Measurements from ENCODE around the gene SCGB1C1.

The SCGB1C1 gene

DNA sequence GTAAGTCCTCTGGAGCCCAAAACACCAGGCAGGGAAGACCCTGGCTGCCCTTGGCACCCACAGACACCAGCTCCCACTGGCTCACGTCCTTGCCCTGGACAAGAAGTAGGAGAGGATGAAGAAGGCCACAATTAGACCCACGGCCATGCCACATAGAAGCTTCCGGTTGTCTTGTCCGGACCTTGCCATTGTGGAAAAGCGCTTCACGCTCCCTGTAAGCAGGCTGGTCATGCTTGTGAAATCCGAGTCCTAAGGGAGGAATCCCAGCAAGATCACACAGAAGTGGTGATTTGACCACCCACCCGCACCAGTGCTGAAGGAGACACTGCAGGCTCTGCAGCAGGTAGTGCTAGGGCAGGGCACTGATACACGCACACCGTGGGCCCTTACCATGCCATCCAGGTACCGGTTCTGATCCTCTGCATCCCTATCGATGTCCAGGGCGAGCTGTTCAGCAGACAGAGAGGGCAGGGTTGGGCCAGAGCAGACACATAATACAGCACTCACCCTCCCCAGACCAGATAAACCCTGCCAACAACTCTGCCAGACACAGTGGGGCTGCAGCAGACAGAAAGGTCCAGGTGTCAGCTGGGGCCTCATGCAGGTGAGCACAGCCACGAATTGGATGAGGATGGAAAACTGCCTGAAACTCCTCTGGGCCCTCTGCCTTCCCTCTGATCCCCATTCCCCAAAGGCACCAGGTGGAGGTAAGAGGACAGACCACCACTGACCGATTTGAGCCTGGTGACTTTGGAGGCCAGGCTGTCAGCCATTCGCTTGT is 12.5 kb downstream of the SCGB1C1 start:
- no peak for DNase-seq

DNA sequence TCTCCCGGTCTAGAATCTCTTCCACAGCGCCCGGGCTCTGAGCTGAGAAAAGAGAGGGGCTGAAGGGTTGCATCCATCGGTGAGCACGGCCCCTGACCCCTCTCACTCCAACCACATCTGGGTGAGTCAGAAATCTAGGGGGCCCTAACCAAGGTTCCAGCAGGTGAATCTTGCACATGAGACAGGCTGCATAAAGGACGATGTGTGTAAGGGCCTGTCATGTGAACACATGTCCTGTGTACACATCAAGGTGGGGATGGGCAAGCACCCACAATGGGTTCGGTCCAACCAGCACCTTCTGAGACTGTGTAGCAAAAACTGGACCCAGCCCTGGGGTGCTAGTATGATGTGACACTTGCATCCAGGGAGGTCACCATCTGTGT is 13.1 kb downstream of the SCGB1C1 start:
- DNase-seq: no peak

DNA sequence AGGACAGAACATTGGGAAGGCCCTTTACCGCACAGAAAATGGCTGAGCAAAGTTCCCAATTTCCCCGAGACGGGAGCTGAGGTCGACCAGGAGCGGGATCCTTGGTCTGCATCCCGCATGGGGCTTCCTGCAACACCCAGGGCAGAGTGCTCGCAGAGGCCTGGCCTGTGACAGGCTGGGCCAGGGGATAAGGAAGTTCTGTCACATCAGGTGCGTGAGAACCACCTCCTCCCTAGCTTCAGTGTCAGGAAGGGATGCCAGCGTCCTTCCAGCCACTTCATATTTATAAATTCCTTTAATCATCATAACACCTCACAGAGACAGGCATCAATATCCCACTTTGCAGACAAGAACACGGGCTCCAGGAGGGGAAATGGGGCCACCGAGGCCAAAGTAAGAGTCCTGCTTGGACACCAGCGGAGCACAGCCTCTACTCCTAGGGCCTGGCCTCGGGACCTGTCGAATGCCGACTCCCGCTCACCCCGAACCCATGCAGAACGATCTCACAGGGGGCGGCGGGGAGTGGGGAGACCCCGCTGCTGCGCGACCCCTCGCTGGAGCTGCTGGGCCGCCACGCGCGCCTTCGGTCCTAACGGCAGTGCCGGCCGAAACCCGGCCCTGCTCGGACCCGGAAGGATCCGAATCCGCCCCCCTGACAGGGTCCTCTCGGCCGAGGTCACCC is 13.8 kb downstream of the SCGB1C1 start:
- no peak for DNase-seq

DNA sequence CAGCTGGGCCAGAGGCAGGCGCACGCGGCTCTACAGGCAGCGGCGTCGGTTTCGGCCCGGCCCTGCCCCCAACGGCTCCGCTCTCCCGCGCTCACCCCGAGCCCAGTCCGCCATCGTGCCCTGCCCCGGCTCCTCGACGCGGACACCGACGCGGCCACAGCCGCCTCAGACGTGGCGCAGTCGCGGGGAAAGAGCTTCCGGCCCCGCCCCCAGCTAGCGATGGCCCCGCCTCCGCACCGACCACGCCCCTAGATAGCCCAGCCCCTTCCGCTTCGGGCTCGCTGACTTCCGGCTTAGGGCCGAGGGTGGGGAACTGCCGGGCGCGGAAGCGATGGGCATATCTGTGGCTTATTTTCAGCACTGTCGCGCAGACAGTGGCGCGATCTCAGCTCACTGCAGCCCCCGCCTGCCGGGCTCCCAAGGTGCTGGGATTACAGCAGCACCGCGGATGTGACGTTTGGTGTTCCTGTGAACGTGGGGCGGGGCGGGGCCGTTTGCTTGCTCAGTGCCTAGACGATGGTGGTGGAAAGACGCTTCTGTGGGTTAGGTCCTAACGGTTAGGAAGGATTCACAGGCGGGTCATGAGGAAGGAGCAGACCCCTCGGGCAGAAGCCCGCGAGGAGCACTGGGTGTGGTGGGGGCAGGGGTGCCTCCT is 14.5 kb downstream of the SCGB1C1 start, which contains the start of the genes BET1L and RIC8A:
BET1L (minus strand) TSS at position 192 of the 655 bp plus-strand sequence; CDS start at position 114, 78 bp downstream.
RIC8A (plus strand) TSS at position 501 of the 655 bp plus-strand sequence. CDS start 1,147 bp downstream, outside the sequence.
- peak; percentile 98 for DNase-seq

DNA sequence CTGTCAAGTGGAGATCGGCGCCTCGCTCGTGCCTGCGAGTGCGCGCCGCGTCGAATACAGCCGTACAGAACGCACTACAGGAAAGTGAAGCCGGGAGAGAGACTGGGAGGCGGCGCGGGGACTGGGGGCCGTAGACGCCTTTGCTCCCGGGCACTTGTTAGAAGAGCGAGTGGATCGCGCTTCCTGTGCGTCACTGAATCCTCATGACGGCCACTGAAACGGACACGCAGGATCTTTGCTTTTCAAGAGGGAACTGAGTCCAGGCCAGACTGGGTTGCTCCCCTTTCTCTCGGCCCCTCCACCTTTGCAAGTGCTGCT is 14.9 kb downstream of the SCGB1C1 start:
- no peak for DNase-seq

DNA sequence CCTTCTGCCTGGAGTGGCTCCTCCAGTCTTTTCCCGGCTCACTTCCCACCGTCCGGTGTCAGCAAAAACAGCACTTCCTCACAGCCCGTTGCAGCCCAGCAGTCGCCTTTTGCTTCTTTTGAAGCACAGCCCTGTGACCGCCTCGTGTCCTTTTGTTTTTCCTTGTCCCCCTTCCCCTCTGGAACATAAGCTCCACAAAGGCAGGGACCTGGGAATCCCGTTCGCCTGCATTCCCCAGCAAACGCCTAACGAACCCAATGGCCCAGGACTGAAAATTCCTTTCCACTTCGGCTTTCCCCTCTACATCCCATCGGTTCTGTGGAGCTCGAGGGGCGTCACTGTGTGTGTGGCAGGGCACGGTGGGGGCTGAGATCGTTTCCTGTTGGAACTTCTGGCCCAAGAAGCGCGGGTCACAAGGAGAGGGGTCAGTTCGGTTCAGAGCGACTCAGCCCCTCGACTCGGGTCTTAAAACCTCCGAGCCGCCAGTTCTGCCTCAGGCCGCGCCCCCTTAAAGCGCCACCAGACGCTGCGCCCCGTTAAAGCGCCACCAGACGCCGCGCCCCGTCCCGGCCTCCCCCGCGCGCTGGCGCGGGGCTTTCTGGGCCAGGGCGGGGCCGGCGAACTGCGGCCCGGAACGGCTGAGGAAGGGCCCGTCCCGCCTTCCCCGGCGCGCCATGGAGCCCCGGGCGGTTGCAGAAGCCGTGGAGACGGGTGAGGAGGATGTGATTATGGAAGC is 15.5 kb downstream of the SCGB1C1 start:
- peak; percentile 78 for DNase-seq

DNA sequence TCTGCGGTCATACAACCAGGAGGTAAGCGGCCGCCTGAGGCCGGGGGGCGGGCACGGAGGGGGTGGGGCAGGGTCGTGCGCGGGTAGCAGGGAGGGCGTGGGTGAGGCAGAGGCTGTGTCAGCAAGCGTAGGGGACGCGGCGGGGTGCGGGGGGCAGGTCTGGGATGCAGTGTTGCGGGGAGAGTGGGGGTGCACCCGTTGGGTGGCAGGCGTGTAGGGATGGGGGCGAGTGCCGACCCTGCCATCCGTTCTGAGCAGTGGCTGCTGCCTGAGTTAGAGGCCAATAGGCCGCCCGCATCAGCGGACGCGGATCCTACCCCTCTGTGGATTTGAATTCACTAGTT is 16.0 kb downstream of the SCGB1C1 start:
- DNase-seq: no peak

DNA sequence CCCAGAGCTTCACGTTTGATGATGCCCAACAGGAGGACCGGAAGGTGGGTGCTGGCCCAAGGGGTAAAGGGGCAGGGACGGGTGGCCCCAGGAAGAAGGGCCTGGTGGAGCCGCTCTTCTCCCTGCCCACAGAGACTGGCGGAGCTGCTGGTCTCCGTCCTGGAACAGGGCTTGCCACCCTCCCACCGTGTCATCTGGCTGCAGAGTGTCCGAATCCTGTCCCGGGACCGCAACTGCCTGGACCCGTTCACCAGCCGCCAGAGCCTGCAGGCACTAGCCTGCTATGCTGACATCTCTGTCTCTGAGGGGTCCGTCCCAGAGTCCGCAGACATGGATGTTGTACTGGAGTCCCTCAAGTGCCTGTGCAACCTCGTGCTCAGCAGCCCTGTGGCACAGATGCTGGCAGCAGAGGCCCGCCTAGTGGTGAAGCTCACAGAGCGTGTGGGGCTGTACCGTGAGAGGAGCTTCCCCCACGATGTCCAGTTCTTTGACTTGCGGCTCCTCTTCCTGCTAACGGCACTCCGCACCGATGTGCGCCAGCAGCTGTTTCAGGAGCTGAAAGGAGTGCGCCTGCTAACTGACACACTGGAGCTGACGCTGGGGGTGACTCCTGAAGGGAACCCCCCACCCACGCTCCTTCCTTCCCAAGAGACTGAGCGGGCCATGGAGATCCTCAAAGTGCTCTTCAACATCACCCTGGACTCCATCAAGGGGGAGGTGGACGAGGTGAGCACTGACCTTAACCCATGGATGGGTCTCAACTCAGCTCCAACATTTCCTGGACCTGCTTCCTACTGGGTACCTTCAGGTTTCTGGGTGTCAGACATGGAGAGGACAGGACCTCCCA is 16.6 kb downstream of the SCGB1C1 start:
- DNase-seq: no peak

DNA sequence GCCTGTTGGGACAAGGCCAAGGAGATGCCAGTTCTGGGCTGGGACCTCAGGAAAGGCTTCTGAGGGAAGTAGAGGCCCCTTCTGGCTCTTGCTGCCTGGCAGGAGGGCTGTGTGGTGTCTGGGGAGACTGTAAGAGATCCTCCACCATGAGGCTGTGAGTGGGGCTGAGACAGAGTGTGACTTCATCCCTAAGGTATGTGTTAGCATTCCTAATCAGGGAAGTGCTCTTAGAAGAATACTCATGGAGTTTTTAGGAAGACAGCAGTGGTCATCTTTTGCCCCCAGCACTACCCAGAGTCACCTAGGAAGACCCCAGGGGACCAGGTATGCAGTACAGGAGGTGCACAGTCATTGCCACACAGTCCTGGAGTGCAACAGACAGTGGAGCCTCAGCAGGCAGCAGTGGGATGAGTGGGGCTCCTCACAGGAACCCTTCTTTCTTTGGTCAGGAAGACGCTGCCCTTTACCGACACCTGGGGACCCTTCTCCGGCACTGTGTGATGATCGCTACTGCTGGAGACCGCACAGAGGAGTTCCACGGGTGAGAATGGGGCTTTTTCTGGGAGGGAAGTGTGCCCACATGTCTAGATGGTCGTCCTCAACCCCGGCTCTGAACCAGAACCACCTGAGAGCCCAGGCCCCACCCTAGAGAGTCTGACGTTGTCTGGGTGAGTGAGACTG is 17.4 kb downstream of the SCGB1C1 start:
- DNase-seq: no peak

DNA sequence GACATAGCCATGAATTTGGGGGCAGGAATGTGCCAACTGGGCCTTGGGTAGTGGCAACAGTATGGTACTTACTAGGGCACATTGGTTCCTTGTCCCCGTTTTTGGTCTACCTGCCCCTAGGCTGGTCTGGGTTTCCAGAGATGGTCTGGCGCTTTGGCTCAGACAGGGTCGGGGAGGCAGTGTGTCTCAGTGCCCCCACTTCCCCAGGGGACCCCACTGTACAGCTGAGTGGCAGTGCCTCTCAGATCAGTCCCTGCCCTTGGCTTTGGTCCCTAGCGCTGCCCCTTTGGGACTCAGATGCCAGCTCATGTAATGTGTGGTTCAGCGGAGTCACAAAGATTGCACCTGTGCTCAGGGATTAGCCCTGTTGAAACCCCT is 17.9 kb downstream of the SCGB1C1 start:
- DNase-seq: no peak

DNA sequence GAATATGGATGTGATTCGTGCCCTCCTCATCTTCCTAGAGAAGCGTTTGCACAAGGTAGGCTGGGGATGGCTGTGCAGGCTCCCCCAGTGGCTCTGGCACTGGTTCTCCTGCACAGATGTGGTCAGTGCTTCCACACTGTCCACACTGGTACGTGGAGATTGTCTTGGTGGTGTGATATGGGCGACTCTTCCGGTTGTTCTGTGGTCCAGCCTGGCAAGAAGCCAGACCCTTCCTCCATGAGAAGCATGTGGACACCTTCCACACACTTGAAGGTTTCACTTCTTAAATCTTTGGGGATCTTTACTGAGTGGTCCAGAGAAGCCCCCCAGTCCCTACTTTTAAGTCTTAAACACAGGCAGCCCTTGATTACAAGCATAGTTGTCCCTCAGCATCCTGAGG is 18.4 kb downstream of the SCGB1C1 start:
- DNase-seq: no peak

DNA sequence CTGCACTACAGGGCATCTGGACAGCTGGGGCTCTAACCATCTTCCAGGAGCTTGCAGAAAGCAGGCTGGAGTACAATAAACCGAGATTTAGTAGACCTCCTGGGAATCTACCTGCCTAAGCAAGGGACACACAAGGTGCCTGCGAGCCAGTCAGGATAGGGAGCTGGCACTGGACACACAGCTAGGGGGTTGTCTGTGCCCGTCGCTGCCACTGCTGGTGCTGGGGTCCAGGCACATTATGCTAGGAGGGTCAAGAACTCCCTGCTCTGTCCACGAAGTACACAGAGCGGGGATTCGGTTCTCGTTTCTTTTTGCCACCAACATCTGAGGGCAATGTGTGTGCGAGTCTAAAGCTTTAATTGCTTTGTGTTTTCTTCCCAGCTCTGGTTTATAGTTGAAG is 18.9 kb downstream of the SCGB1C1 start:
- no peak for DNase-seq

DNA sequence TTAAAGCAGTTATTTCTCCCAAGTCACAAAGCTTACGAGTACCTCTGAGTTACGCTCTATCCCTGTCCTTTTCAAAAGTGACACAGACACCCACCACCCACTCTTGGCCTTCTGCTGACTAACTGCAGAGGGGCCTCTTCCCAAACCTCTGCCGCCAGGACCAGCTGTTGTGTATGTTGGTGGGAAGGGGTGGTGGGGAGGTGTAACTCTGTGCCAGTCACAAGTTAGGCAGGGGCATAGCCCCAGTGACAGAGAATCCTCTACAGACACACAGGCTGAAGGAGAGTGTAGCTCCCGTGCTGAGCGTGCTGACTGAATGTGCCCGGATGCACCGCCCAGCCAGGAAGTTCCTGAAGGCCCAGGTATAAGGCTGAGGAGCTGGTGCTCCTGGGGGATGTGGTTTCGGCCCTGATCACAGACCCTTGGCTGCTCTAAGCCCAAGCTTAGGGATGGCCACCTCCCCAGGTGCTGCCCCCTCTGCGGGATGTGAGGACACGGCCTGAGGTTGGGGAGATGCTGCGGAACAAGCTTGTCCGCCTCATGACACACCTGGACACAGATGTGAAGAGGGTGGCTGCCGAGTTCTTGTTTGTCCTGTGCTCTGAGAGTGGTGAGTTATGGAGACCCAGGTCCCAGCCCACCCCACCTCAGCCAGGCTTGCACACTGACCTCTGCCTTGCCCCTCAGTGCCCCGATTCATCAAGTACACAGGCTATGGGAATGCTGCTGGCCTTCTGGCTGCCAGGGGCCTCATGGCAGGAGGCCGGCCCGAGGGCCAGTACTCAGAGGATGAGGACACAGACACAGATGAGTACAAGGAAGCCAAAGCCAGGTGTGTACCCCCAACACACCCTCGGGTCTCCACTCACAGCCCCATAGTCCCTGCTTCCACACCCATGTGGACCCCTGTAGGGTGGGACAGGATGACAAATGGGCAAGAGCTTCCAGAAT is 19.5 kb downstream of the SCGB1C1 start:
- DNase-seq: no peak

DNA sequence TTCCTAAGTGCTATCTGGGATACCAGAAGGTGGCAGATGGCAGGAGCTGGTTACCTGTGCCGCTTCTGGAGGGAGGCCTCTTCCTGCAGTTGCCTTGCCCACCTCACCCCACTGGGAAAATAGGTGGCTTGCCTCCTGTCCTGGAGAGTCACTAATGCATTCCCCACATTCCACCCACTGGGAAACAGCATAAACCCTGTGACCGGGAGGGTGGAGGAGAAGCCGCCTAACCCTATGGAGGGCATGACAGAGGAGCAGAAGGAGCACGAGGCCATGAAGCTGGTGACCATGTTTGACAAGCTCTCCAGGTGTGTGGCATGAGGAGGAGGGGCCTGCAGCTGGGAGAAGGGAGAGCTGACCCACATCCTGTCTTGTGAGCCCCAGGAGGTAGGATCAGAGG is 20.2 kb downstream of the SCGB1C1 start:
- DNase-seq: no peak

DNA sequence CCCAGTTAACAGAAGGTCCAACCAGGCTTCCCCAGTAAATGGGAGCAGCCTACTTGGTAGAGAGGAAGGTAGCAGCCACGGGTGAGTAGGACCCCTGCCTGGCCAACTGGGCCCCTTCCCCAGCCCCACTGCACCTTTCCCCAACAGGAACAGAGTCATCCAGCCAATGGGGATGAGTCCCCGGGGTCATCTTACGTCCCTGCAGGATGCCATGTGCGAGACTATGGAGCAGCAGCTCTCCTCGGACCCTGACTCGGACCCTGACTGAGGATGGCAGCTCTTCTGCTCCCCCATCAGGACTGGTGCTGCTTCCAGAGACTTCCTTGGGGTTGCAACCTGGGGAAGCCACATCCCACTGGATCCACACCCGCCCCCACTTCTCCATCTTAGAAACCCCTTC is 21.2 kb downstream of the SCGB1C1 start:
- no peak for DNase-seq

DNA sequence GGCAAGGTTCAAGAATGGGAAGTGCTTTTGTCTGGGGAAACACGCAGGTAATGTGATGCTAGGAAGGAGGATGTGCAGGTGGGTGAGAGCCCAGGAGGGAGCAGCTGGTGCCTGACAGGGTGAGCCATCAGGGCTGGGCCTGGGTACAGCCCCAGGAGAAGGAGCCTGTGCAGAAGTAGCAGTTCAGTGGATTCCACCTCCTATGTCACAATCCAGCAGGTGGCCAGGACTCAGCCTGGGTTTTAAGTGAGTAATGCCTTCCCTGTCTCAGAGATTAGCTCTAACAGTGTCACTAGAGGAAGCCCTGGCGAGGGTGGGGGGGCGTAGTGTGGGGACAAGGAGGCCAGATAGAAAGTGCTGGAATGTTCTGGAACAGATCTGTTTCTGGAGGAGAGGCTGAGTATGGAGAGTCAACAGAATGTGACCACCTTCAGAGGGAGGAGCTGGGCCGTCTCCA is 22.7 kb downstream of the SCGB1C1 start:
- DNase-seq: no peak

DNA sequence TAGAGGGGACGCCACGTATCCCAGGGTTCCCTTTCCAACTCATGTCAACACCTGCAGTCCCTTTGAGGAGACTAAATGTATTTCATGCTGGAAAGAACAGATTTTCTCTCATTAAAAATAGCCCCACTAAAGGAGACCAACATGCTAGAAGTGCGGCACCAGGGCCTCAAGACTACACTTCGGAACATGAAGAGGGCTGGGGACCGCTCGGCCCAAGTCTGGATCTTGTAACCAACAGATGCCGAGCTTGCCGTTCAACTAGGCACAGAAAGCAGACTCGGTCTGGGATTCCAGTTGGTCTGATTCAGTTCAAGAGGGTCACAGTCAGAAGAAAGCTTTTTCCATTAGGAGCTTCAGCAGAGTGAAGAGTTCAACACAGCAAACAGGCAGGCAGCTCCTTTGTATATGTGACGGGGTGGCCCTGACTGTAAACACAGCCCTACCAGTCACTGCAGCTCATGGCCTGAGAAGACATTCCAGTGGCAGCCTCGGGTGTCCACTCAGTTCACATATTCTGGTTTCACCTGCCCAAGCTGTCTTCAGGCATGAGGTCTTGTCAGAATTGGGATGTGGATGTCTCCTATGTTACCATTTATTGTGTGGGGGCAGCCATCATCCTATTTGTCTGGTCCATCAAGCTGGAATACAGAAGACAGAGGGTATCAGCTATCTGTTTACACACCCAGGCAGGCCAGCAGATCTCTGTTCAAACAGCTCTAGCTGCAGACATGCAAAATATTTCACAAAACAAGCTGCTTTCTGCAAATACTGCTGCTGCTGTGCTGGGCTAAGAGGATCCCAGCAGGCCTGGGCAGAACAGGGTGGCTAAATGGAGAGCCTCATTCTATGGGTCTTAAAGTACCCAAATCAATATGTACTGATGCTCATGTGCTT is 23.4 kb downstream of the SCGB1C1 start:
- no peak for DNase-seq

DNA sequence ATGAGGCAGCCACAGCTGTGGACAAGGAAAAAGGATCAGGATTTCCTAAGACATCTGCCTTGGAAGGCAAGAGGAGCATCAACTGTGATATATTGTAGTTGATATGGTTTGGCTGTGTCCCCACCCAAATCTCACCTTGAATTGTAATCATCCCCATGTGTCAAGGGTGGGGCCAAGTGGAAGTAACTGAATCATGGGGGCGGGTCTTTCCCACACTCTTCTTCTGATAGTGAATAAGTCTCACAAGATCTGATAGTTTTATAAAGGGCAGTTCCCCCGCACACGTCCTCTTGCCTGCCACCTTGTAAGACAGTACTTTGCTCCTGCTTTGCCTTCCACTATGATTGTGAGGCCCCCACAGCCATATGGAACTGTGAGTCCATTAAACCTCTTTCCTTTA is 24.8 kb downstream of the SCGB1C1 start:
- DNase-seq: no peak

DNA sequence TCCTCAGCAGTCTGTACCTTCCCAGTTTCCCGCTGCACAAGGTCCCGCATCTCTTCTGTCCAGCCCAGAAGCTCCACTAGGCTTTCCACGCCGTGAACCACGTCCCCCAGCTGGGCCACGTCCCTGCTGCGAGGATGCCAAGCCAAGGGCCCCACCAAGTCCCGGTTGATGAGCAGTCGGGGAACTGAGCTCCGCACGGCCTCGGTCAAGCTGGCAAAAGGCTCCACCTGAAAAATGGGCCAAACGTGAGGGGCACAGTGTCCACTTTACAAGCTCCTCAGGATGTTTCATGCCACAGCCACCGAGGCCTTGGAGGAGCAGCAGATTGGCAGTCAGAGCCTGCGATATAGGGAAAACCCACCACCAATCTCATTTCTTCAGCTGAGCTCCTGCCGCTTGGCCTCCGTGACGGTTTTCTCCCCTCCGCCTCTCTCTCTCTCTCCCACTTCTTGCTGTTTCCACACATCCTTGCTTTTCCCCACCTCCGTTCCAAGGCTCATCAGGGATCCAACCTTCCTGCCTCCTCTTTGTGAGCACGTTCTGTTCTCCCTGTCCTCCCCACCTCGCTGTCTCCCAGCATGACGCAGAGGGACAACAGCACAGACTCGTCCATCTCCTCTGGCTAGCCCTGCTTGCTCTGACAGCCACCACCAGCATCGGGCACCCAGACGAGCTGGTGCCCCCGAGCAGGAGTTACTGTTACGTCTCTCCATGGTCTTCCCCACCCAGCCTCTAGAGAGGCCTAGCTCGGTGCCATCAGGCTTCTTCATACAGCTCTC is 26.1 kb downstream of the SCGB1C1 start:
- no peak for DNase-seq
